GM04503 (cell line): ENCODE measurements around the gene PHKB.
"Not testable (repeated sequence)": the region's sequence is repeated elsewhere in the genome, so short reads cannot be mapped to it uniquely, and the experiment has no call there.

Experiments
- DNase-seq: peaks from one replicate; pipeline ENCODE4 v3.0.0-alpha.2; 2012; ENCODE audit warnings: low read depth

PHKB gene

DNA sequence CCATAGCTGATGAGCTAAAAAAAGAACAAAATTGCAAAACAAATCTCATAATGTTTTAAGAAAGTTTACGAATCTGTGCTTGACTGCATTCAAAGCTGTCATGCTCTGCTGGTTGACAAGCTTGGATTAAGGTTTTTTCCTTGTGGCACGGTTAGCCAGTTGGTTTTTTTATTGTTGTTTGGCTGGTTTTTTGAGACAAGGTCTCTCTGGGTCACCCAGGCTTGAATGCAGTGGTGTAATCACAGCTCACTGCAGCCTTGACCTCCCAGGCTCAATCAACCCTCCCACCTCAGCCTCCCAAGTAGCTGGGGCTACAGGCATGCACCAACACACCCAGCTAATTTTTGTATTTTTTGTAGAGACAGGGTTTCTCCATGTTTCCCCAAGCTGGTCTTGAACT lies 45.7 kb downstream of the PHKB start:
- DNase-seq: no peak

DNA sequence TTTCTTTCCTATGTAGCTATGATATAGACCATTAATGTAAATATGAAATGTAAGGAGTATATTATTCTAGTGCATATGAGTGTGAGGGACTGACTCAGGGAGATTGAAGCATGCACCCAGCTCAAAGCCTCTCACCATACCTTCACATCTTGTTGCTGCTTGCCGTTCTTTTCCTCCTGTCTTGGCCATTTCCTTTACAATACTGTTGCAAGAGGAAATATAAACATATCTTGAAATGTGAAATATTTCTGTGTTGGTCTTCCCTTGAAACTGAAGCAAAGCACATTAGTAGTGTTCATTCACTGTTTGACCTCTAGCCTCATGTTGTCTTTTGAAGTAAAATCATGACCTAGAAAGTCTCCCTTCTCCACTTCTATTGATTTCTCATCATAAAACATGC lies 46.6 kb downstream of the PHKB start:
- DNase-seq: no peak

DNA sequence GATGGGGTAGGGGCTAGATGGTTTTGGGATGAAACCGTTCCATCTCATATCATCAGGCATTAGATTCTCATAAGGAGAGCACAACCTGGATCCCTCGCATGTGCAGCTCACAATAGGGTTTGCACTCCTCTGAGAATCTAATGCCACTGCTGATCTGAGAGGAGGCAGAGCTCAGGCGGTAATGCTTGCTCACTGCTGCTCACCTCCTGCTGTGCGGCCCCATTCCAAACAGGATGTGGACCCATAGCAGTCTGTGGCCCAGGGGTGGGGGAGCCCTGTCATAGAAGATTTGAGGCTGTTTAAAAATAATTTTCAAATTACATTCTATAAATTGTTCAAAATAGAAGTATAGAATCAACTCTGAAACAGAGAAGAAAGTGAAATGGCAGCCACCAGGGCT lies 50.8 kb downstream of the PHKB start:
- DNase-seq: no peak

DNA sequence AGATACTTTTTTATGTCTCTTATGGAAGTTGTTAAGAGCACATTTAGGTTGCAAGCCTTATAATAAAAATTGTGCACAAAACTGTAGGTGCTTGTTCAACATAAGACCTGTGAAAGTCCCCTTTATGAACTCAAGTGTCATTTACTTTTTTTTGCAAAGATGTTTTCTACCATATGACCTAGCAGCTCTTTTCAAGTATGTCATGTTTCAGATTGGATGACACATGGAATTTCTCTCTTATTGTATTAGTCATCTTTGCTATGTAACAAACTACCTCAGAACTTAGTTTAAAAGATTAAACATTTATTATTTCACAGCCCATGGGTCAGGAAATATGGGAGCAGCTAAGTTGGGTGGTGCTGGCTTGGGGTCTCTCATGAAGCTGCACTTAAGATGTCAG lies 57.9 kb downstream of the PHKB start:
- no peak for DNase-seq

DNA sequence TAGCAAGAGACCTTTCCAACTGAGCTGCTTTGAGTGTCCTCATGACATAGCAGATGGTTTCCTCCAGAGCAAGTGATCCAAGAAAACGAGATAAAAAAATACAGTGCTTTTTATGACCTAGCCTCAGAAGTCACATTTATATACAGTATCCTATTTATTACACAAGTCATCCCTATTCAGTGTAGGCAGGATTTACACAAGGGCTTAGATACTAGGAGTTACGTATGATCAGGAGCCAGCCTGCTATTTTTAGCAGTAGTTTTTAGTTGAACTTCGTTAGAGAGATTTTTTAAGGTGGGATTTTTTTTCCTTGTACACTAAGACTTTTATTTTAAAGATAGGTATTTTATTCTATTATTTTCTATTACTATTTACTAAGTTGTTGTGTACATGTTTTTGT lies 58.4 kb downstream of the PHKB start:
- DNase-seq: no peak

DNA sequence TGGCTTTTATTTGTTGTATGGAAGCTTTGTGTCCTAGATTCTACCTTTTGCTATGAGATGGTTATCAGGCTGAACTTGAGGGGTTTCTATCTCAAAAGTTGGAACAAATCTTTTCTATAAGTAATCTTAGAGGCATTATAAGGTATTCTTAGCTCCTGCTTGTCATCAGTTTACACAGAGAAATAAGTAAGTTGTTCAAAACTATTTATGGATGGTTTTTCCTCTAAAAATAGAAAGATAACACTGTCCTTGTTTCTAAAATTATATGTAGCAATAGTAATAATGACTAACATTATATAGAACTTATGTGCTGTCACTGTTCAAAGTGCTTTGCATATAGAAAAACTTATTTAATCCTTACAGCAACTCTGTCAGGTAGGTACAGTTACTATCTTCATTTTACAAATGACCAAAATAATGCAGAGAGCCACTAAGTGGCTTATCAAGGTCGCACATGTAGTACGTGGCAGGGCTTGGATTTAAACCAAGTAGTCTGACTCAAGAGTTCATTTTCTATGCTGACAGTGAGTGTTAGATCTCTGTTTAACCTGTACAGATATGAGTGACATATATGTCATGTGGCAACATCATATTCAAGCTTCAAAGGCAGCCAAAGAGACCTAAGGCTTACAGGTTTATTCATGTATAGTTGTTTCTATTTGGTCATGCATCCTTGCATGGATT lies 59.0 kb downstream of the PHKB start:
- DNase-seq: no peak

DNA sequence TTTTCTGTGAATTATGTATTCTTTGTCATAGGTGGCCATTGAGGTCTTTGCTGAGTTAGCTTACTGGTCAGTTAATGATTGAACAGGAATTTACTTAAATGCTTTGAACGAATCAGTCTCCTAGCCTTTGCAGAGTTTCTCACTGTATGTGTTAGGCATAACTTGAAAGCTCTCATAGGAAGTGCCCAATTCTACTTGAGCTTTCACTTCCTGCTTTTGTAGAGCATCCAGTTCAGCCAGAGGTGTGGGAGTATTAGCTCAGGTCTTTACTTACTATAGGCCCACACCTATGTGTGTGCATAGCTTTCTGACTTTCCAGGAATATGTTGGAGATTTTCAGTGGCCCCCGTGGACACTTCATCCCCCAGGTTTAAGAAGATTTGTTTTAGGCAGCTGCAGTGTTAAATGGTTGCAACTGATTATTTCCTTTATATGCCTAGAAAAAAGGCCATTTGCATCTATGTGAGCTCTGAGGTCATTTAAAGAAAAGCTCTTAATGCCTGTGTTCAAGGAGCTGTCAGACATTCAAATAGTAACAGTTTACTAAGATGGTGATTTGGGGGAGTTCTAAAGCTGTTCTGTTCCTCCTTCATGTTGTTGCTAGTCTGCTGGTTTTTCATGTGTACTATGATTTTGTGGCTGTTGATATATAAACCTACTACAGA lies 62.3 kb downstream of the PHKB start:
- no peak for DNase-seq

DNA sequence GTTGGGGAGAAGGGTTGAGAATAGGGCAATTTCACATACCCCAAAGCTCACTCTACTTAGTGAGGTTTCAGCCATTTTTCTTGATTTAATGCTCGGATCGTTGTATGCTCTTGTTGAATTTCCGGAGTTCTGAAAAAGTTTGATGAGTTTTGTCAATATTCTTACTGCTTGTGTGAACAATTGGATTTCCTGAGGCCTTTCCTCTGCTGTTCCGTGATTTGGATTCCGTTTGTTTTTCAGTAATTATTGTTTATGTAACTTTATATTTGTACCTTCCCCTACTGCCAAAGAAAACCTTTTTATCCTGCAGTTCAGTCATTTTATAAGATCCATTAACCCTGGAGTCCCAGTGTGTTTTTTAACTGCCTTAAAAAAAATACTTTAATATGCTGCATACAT lies 62.9 kb downstream of the PHKB start:
- DNase-seq: no peak

DNA sequence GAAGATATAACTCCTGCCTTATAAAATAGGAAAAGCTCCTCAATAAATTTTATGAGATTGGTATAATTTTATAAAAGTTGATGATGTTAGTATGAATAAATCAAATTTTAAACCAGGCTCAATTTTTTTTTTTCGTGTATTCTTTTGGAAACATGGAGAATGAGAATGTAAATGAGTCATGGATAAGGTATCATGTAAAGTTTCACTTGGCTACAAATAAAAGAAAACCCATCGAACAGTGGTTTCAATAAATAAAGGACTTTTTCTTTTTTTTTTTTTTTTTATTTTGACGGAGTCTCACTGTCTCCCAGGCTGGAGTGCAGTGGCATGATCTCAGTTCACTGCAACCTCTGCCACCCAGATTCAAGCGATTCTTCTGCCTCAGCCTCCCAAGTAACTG lies 67.3 kb downstream of the PHKB start:
- no peak for DNase-seq

DNA sequence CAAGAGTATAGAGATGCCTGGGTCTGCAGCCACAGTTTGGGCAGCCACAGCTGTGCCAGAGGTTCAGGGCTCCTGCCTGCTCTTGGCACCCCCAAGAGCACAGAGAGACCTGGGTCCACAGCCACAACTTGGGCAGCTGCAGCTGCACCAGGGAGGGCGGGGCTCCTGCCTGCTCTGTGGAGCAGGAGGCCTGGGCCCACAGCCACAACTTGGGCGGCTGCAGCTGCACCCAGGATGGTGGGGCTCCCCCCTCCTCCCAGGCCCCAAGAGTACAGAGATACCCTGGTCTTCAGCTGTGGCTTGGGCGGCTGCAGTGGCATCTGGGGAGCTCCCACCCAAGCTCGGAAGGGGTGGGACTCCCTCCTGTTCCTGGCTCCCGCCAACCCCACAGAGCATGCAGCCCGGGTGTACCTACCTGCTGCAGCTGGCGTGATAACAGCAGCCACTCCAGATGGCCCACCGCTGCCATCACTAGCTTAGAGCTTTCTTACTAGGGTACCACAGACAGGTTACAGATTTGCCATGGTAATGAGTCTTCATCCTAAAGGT lies 72.7 kb downstream of the PHKB start:
- no peak for DNase-seq

DNA sequence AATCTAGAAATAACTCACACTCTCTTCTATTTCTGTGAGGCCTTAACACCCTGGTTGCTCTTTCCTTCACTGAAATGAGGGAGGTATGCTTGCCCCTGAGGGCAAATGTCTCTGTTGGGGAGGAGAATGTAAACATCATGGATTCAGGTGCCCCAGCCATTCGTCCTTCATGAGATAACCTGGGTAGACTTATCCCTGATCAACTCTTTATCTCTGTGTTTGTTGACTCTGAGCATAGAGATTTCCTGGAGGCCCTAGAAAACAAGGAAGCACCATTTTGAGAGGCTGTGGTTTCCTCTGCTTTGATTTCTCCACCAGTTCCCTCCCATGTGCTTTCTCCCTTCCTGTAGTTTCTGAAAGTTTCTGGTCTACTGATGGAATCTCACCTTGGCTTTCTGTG lies 77.3 kb downstream of the PHKB start:
- DNase-seq: no peak

DNA sequence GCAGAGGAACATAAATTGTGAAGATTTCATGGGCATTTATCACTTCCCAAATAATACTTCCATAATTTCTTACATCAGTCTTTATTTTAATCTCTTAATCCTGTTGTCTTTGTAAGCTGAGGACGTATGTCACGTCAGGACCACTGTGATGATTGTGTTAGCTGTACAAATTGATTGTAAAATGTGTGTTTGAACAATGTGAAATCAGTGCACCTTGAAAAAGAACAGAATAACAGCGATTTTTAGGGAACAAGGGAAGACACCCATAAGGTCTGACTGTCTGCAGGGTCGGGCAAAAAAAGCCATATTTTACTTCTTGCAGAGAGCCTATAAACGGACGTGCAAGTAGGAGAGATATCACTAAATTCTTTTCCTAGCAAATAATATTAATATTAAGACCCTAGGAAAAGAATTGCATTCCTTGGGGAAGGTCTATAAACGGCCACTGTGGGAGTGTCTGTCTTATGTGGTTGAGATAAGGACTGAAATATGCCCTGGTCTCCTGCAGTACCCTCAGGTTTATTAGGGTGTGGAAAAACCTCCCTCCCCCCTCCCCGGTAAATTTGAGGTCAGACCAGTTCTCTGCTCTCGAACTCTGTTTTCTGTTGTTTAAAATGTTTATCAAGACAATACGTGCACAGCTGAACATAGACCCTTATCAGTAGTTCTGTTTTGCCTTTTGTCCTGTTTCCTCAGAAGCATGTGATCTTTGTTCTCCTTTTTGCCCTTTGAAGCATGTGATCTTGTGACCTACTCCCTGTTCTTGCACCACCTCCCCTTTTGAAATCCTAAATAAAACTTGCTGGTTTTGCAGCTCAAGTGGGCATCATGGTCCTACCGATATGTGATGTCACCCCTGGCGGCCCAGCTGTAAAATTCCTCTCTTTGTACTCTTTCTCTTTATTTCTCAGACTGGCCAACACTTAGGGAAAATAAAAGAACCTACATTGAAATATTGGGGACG lies 78.9 kb downstream of the PHKB start:
- DNase-seq: not testable (repeated sequence)

DNA sequence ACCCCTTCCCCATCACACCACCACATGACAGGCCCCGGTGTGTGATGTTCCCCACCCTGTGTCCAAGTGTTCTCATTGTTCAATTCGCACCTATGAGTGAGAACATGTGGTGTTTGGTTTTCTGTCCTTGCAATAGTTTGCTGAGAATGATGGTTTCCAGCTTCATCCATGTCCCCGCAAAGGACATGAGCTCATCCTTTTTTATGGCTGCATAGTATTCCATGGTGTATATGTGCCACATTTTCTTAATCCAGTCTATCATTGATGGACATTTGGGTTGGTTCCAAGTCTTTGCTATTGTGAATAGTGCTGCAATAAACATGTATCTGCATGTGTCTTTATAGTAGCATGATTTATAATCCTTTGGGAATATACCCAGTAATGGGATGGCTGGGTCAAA lies 80.0 kb downstream of the PHKB start:
- DNase-seq: not testable (repeated sequence)

DNA sequence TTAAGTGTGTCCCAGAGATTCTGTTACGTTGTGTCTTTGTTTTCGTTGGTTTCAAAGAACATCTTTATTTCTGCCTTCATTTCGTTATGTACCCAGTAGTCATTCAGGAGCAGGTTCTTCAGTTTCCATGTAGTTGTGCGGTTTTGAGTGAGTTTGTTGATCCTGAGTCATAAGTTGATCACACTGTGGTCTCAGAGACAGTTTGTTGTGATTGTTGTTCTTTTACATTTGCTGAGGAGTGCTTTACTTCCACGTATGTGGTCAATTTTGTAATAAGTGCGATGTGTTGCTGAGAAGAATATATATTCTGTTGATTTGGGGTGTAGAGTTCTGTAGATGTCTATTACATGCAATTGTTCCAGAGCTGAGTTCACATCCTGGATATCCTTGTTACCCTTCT lies 83.1 kb downstream of the PHKB start:
- DNase-seq: not testable (repeated sequence)

DNA sequence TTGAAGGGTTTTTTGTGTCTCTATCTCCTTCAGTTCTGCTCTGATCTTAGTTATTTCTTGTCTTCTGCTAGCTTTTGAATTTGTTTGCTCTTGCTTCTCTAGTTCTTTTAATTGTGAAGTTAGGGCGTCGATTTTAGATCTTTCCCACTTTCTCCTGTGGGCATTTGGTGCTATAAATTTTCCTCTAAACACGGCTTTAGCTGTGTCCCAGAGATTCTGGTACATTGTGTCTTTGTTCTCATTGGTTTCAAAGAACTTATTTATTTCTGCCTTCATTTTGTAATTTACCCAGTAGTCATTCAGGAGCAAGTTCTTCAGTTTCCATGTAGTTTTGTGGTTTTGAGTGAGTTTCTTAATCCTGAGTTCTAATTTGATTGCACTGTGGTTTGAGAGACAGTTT lies 90.1 kb downstream of the PHKB start:
- DNase-seq: not testable (repeated sequence)

DNA sequence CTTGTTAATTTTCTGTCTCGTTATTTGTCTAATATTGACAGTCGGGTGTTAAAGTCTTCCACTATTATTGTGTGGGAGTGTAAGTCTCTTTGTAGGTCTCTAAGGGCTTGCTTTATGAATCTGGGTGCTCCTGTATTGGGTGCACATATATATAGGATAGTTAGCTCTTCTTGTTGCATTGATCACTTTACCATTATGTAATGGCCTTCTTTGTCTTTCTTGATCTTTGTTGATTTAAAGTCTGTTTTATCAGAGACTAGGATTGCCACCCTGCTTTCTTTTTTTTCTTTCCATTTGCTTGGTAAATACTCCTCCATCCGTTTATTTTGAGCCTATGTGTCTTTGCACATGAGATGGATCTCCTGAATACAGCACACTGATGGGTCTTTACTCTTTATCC lies 90.6 kb downstream of the PHKB start:
- DNase-seq: not testable (repeated sequence)

DNA sequence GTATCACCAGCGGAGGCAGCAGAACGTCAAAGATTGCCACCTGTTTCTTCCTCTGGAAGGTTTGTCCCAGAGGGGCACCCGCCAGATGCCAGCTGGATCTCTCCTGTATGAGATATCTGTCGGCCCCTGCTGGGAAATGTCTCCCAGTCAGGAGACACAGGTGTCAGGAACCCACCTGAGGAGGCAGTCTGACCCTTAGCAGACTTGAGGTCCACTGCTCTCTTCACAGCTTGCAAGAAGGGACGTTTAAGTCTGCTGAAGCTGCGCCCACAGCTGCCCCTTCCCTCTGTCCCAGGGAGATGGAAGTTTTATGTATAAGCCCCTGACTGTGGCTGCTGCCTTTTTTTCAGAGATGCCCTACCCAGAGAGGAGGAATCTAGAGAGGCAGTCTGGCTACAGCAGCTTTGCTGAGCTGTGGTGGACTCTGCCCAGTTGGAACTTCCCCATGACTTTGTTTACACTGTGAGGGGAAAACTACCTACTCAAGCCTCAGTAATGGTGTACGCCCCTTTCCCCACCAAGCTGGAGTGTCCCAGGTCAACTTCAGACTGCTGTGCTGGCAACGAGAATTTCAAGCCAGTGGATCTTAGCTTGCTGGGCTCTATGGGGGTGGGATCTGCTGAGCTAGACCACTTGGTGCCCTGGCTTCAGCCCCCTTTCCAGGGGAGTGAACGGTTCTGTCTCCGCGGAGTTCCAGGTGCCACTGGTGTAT lies 92.9 kb downstream of the PHKB start:
- no peak for DNase-seq

DNA sequence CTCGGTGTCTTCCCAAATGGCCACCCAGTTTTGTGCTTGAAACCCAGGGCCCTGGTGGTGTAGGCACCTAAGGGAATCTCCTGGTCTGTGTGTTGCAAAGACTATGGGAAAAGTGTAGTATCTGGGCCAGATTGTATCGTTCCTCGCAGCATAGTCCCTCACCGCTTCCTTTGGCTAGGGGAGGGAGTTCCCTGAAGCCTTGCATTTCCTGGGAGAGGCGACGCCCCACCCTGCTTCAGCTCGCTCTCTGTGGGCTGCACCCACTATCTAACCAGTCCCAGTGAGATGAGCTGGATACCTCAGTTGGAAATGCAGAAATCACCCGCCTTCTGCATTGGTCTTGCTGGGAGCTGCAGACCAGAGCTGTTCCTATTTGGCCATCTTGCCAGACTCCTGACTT lies 93.5 kb downstream of the PHKB start:
- DNase-seq: not testable (repeated sequence)

DNA sequence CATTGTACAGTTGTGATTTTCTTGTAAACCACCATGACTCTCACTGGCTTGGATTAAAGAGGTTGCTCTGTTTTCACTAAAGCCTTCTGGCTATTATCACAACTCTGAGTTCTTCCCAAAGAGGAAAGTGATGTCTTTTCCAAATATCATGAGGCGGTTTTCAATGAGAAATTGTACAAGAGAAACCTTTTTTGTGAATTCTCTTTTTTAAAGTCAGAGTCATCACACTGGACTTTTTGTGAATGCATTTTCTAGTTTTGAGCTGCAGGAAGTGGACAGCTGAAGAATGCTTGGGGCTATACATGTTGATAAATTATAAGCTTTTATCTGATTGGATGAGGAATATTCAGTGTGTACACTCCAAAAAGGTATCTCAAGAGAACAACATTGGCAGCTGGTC lies 100.2 kb downstream of the PHKB start:
- no peak for DNase-seq

DNA sequence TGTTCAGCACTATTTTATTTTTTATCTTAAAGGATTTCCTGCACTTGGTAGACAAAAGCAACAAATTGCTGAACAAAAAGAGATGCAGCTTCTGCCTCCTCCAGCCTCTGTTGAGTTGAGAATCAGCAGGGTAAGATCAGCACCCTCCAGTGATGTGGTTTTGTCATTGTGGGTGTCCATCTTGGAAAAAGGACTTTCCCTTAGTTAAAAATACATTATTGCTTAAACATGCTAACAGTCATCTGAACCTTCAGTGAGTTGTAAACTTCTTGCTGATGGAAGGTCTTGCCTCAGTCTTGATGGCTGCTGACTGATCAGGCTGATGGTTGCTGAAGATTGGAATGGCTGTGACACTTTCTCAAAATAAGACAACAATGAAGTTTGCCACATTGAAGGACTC lies 101.2 kb downstream of the PHKB start:
- DNase-seq: no peak

DNA sequence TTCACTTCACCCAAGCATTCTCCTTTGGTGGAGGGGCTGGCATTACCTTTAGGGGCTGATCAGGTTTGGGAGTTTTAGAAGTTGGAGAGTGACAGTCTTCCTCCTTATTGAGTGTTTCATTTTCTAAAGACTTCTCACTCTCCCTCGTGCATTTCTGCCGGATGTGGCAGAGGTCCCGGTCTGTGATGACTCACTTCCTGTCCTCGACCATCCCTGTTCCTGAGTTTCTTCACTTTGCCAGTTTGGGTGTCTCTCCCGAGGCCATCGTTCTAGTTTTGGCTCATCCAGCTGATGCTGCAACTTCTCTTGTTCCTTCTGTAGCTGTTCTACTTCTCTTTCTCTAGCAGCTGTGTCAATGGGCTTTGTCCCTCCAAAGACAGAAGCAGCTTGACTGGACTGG lies 104.3 kb downstream of the PHKB start:
- DNase-seq: peak; percentile 45

DNA sequence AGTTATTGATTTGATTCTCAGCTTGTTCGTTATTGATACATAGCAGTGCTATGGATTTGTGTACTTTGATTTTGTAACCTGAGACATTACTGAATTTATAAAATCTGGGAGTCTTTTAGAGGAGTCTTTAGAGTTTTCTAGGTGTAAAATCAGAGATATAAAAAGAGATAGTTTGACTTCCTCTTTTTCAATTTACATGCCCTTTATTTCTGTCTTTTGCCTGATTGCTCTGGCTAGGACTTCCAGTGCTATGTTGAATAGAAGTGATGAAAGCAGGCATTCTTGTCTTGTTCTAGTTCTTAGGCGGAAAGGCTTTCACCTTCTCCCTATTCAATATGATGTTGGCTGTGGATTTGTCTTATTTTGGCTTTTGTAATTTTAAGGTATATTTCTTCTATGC lies 106.2 kb downstream of the PHKB start:
- DNase-seq: no peak
